ENCODE results near the gene SORL1. TPM values are rescaled to one million over a fixed set of nuclear protein-coding genes. Genes with fewer than 3 reads are reported as not detected.

Gene SORL1
- total RNA-seq, 4 donors from 2014 or later, result 7.3 to 18.8 (median 12.3) TPM

DNA sequence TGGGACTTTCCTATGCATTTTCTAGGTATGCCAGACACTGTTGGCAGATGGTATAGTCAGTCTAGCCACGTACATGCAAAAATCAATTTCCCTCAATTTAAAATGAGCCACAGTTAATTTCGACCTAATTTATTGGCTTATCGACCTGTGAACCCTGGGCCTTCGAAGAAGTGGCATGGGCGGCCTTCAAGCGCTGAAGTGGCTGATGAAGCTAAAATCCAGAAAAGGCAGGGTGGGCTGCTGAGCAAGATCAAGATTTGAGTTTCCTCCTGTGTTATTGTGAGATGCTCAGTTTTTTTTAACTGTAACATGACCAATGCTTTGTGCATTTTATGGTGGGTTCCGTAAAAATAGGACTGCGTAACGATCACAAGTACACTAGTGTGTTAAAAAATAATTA, 6.4 kb downstream of the SORL1 start:
- H3K36me3 ChIP-seq, result no peaks in the 10 kb centered on the region
- TF ChIP-seq, protein P1, sequence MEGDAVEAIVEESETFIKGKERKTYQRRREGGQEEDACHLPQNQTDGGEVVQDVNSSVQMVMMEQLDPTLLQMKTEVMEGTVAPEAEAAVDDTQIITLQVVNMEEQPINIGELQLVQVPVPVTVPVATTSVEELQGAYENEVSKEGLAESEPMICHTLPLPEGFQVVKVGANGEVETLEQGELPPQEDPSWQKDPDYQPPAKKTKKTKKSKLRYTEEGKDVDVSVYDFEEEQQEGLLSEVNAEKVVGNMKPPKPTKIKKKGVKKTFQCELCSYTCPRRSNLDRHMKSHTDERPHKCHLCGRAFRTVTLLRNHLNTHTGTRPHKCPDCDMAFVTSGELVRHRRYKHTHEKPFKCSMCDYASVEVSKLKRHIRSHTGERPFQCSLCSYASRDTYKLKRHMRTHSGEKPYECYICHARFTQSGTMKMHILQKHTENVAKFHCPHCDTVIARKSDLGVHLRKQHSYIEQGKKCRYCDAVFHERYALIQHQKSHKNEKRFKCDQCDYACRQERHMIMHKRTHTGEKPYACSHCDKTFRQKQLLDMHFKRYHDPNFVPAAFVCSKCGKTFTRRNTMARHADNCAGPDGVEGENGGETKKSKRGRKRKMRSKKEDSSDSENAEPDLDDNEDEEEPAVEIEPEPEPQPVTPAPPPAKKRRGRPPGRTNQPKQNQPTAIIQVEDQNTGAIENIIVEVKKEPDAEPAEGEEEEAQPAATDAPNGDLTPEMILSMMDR (IDR thresholded peaks at IDR 0.05), result no peak
- TF ChIP-seq EP300 (IDR thresholded peaks at IDR 0.05) (no peak), POLR2A (IDR thresholded peaks at IDR 0.05) (no peak)
- H3K27me3 ChIP-seq, result no peaks in the 10 kb centered on the region
- no peak for DNase-seq (ENCODE audit: low spot score in 2 of 2)
- H3K9me3 ChIP-seq, result no peaks in the 10 kb centered on the region
- H3K4me3 ChIP-seq, result no peak overlapping the region
- H3K4me1 ChIP-seq, result no peaks in the 10 kb centered on the region
- WGBS, 2 donors, result 89 to 90% methylated on average over 9 of the region's 9 CpGs
- H3K27ac ChIP-seq, result no peak overlapping the region

DNA sequence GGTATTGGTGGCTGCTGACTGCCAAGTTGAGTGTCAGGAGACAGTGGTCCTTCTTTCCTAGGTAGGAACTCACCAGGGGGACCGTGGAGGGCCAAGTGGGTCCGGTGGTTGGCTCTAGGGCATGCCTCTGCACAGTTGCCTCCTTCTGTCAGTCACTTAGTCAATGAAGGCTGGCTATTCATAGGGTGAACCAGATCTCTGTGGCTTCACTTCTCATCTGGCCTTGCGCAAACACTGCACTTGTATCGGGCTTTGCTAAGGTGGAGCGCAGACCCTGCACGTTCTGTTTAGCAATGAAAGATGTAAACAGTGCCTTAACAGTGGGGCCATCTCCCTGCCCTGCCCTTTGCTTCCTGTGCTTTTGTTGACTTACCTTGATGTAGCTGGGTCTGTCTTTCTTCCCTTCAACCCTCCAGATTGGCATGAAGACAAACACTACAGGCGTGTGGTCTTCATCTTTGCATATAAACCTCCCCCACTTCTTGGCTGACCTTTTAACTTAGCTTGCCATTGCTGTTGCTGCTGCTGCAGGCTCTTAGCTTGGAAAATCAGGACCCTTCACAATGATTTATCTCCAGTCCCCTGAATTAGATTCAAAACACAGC, 7.4 kb downstream of the SORL1 start:
- no peak for TF ChIP-seq POLR2A (IDR thresholded peaks at IDR 0.05)
- TF ChIP-seq, protein P1 (IDR thresholded peaks at IDR 0.05), result no peak
- TF ChIP-seq EP300 (IDR thresholded peaks at IDR 0.05), result no peak
- 76 to 79% methylated on average over 7 of the region's 7 CpGs for WGBS, 2 donors
- Histone ChIP-seq H3K27me3 (no peaks in the 10 kb centered on the region), H3K9me3 (no peaks in the 10 kb centered on the region), H3K27ac (no peak overlapping the region), H3K36me3 (no peaks in the 10 kb centered on the region), H3K4me3 (no peak overlapping the region), H3K4me1 (peaks cover 0 to 4% (median 0%) of the 10 kb centered on the region in 4 donors)
- DNase-seq (ENCODE audit: low spot score in 2 of 2), result no peak

DNA sequence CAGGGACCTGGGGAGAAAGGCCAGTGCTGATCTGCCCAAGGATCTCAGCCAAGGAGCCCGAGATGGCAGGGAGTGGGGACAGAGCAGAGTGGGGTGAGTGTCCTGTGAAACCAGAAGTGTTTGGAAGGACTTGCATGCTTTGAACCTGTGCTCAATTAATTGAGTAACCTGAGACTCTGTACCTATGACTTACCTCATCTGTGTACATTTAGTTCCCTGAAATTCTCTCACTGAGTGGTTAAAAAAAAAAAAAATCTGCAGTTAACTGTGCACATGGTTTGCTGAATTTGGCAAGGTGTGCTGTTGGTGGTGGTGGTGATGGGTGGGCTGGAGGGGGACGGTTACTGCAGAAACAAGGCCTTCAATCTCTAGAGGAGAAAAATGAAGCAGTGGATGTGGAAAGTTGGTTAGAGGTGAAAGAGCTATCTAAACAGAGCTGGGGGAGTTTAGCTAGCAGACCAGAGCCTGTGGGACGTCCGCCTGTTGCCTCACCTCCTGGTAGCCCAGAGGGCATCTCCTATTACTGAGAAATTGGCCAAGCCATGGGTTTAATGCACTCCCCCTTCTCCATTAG, 8.9 kb downstream of the SORL1 start:
- no peak for DNase-seq (ENCODE audit: low spot score in 2 of 2)
- Histone ChIP-seq H3K36me3 (no peaks in the 10 kb centered on the region), H3K9me3 (no peaks in the 10 kb centered on the region), H3K4me3 (no peak overlapping the region), H3K27ac (no peak overlapping the region), H3K27me3 (no peaks in the 10 kb centered on the region), H3K4me1 (peaks cover 0 to 5% (median 0%) of the 10 kb centered on the region in 4 donors)
- TF ChIP-seq POLR2A (IDR thresholded peaks at IDR 0.05) (no peak), EP300 (IDR thresholded peaks at IDR 0.05) (no peak)
- TF ChIP-seq, protein P1 (IDR thresholded peaks at IDR 0.05), result no peak
- WGBS, 2 donors, result 82% methylated on average over 4 of the region's 4 CpGs

DNA sequence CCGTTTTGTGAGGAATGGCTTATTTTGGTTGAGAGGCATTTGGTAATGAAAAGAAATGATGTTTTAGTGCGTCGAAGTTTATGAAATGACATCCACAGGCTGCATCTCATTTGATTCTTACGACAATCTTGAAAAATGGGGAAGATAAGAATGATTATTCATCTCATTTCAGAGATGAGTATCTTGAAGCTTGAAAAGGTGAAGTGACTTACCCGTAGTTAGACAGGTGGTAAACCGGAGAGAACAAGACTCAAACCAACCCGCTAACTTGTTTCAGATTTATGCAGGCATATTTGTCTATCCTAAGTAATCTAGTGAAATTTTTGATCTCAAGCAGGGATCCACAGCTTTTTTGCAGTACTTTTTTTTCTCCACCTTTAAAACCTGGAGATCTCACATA, 9.7 kb downstream of the SORL1 start:
- H3K27ac ChIP-seq, result no peak overlapping the region
- TF ChIP-seq EP300 (IDR thresholded peaks at IDR 0.05) (no peak), POLR2A (IDR thresholded peaks at IDR 0.05) (no peak)
- TF ChIP-seq, protein P1 (IDR thresholded peaks at IDR 0.05), result no peak
- no peak overlapping the region for H3K4me3 ChIP-seq
- WGBS, 2 donors, result 84 to 91% methylated on average over 7 of the region's 7 CpGs
- H3K27me3 ChIP-seq, result no peaks in the 10 kb centered on the region
- no peak for DNase-seq (ENCODE audit: low spot score in 2 of 2)
- no peaks in the 10 kb centered on the region for H3K36me3 ChIP-seq
- peaks cover 0 to 13% (median 0%) of the 10 kb centered on the region in 4 donors for H3K4me1 ChIP-seq
- H3K9me3 ChIP-seq, result no peaks in the 10 kb centered on the region

DNA sequence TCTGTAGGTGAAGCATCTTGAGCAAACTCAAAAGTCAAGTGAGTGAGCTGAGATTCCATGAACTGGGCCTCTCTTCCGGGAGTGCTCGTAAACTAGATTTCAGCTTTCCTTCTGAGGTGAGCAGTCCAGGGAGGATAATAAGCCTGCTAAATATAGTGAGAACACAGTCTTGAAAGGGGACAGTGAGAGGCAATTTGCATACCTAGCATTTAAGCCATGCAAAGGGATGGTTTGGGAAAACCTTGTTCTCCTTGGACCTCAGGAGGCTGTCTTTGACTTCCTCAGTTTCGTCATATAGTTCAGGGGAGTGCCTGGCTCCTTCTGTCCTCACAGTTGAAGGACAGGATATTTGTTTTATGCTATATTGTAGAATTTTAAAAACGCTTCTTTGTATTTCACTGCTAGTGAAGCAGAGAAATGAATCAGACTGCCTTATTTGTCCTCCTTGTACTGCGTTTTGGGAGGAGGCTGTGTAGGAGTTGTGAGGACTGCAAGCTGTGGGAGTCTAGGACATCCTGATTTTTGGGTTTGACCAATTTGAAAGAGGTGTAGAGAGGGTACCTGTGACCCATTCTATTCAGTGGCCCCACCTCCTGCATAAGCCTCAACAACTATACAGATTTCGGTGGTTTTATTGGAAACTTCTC, 11.7 kb downstream of the SORL1 start:
- peaks cover 0 to 13% (median 3%) of the 10 kb centered on the region in 4 donors for H3K4me1 ChIP-seq

More for the DNA sequence above, 11.7 kb downstream of the SORL1 start:
- no peak overlapping the region for H3K27ac ChIP-seq
- DNase-seq (ENCODE audit: low spot score in 2 of 2), result no peak
- no peaks in the 10 kb centered on the region for H3K9me3 ChIP-seq
- H3K4me3 ChIP-seq, result no peak overlapping the region
- no peaks in the 10 kb centered on the region for H3K36me3 ChIP-seq
- TF ChIP-seq, protein P1 (IDR thresholded peaks at IDR 0.05), result no peak
- TF ChIP-seq POLR2A (IDR thresholded peaks at IDR 0.05) (no peak), EP300 (IDR thresholded peaks at IDR 0.05) (no peak)
- 83 to 87% methylated on average over 6 of the region's 6 CpGs for WGBS, 2 donors
- peaks cover 0 to 5% of the 10 kb centered on the region in 2 donors for H3K27me3 ChIP-seq
